Effector memory CD4-positive, alpha-beta T cell (primary cell): Measurements from ENCODE around the gene DUOX2.
"Not testable (repeated sequence)": the region's sequence is repeated elsewhere in the genome, so short reads cannot be mapped to it uniquely, and the experiment has no call there.

ENCODE experiments used
- DNase-seq, 3 donors: peaks; one replicate each; pipeline ENCODE4 v3.0.0-alpha.2; 2020
- H3K27ac ChIP-seq: 2 replicates; pipeline ENCODE4 v1.7.0; 2013; ENCODE audit warnings: mild to moderate bottlenecking, low read length, moderate library complexity; ENCODE audit not compliant: insufficient read depth, poor library complexity, severe bottlenecking
- H3K27me3 ChIP-seq: replicated peaks from 2 replicates; pipeline ENCODE4 v1.7.0; 2013; ENCODE audit warnings: mild to moderate bottlenecking, low read length; ENCODE audit not compliant: insufficient read depth, control insufficient read depth, poor library complexity, severe bottlenecking
- H3K36me3 ChIP-seq: 2 replicates; pipeline ENCODE4 v1.7.0; 2013; ENCODE audit warnings: mild to moderate bottlenecking, low read length, moderate library complexity; ENCODE audit not compliant: control insufficient read depth, insufficient read depth
- H3K4me1 ChIP-seq: 2 replicates; pipeline ENCODE4 v1.7.0; 2013; ENCODE audit warnings: low read length, mild to moderate bottlenecking; ENCODE audit not compliant: control insufficient read depth, insufficient read depth, poor library complexity, severe bottlenecking
- H3K4me3 ChIP-seq: 2 replicates; pipeline ENCODE4 v1.7.0; 2013; ENCODE audit warnings: low read length, low read depth, mild to moderate bottlenecking; ENCODE audit not compliant: insufficient read depth, poor library complexity, severe bottlenecking
- H3K9me3 ChIP-seq: 2 replicates; pipeline ENCODE4 v1.7.0; 2013; ENCODE audit warnings: mild to moderate bottlenecking, low read length, moderate library complexity; ENCODE audit not compliant: control insufficient read depth

The DUOX2 gene

GRCh38 chr15:45139770-45140169, 25.8 kb upstream of the DUOX2 start:
- H3K4me1 ChIP-seq, result peaks cover 5% of the 10 kb centered on the region
- H3K9me3 ChIP-seq, result no peaks in the 10 kb centered on the region
- H3K27me3 ChIP-seq, result peaks cover 17% of the 10 kb centered on the region
- H3K27ac ChIP-seq, result no peak overlapping the region
- no peak for DNase-seq
- H3K36me3 ChIP-seq, result no peaks in the 10 kb centered on the region
- H3K4me3 ChIP-seq, result no peak overlapping the region

GRCh38 chr15:45138814-45139765, 25.1 kb upstream of the DUOX2 start:
- Histone ChIP-seq H3K4me3 (no peak overlapping the region), H3K27ac (no peak overlapping the region), H3K4me1 (peaks cover 5% of the 10 kb centered on the region), H3K9me3 (no peaks in the 10 kb centered on the region), H3K27me3 (peaks cover 20% of the 10 kb centered on the region), H3K36me3 (no peaks in the 10 kb centered on the region)
- DNase-seq, result no peak

GRCh38 chr15:45137703-45138102, 23.7 kb upstream of the DUOX2 start:
- Histone ChIP-seq H3K27ac (no peak overlapping the region), H3K9me3 (no peaks in the 10 kb centered on the region), H3K4me1 (peaks cover 5% of the 10 kb centered on the region), H3K27me3 (peaks cover 25% of the 10 kb centered on the region), H3K36me3 (no peaks in the 10 kb centered on the region), H3K4me3 (no peak overlapping the region)
- no peak for DNase-seq

- no peak overlapping the region for H3K4me3 ChIP-seq
- H3K9me3 ChIP-seq, result no peaks in the 10 kb centered on the region
- peaks cover 25% of the 10 kb centered on the region for H3K27me3 ChIP-seq
- DNase-seq, result no peak
- peaks cover 5% of the 10 kb centered on the region for H3K4me1 ChIP-seq
- H3K27ac ChIP-seq, result no peak overlapping the region
- no peaks in the 10 kb centered on the region for H3K36me3 ChIP-seq
These were observed 22.4 kb upstream of the DUOX2 start for GRCh38 chr15:45136378-45136764.

- not testable (repeated sequence) for H3K4me1 ChIP-seq, H3K27ac ChIP-seq, H3K9me3 ChIP-seq, H3K4me3 ChIP-seq, DNase-seq, H3K36me3 ChIP-seq
- H3K27me3 ChIP-seq, result peaks cover 25% of the 10 kb centered on the region
These were observed 21.9 kb upstream of the DUOX2 start for GRCh38 chr15:45135705-45136377.

- Histone ChIP-seq H3K27me3 (peaks cover 32% of the 10 kb centered on the region), H3K4me1 (peaks cover 5% of the 10 kb centered on the region), H3K4me3 (no peak overlapping the region), H3K27ac (no peak overlapping the region), H3K9me3 (no peaks in the 10 kb centered on the region), H3K36me3 (no peaks in the 10 kb centered on the region)
- no peak for DNase-seq
These were observed 21.0 kb upstream of the DUOX2 start for GRCh38 chr15:45134682-45135604.

GRCh38 chr15:45134046-45134445, 20.1 kb upstream of the DUOX2 start:
- no peak overlapping the region for H3K27ac ChIP-seq
- H3K4me3 ChIP-seq, result no peak overlapping the region
- H3K4me1 ChIP-seq, result peaks cover 5% of the 10 kb centered on the region
- no peak for DNase-seq
- H3K9me3 ChIP-seq, result no peaks in the 10 kb centered on the region
- peaks cover 40% of the 10 kb centered on the region for H3K27me3 ChIP-seq
- no peaks in the 10 kb centered on the region for H3K36me3 ChIP-seq

- Histone ChIP-seq H3K4me1 (peaks cover 5% of the 10 kb centered on the region), H3K4me3 (no peak overlapping the region), H3K27ac (no peak overlapping the region), H3K9me3 (no peaks in the 10 kb centered on the region), H3K27me3 (peaks cover 45% of the 10 kb centered on the region), H3K36me3 (no peaks in the 10 kb centered on the region)
- DNase-seq, result no peak
These were observed 19.6 kb upstream of the DUOX2 start for GRCh38 chr15:45133561-45133920.

GRCh38 chr15:45132844-45133560, 19.0 kb upstream of the DUOX2 start:
- Histone ChIP-seq H3K9me3 (no peaks in the 10 kb centered on the region), H3K4me1 (peaks cover 5% of the 10 kb centered on the region), H3K27me3 (peaks cover 49% of the 10 kb centered on the region), H3K27ac (no peak overlapping the region), H3K4me3 (no peak overlapping the region), H3K36me3 (no peaks in the 10 kb centered on the region)
- no peak for DNase-seq
